GM12878 (cell line): ENCODE measurements around the gene NDRG2. TPM values are rescaled to one million over a fixed set of nuclear protein-coding genes. Genes with fewer than 3 reads are reported as not detected.

Experiments used
- ATAC-seq: fragments of 200-7000 bp; cut with Tn5 transposase; 3 replicates; pipeline ENCODE4 v1.9.1; 2020; ENCODE audit warnings: mild to moderate bottlenecking, moderate library complexity
- BruUV-seq: library from RNA; stranded (reverse); fragments of 400-500 nt; replicated peaks from 2 replicates; lab custom pipeline; 2021; lab: Mats Ljungman, UMichigan
- CTCF ChIA-PET: fragments of 300-600 bp; sonication (Branson Sonifier 250); formaldehyde crosslinking; extraction: SDS; loops from one replicate; lab custom pipeline; 2021; ENCODE audit warnings: inconsistent platforms; lab: Yijun Ruan, JAX
- POLR2A ChIA-PET: fragments of 350-600 bp; formaldehyde crosslinking; extraction: SDS; loops from one replicate; lab custom pipeline; 2021; ENCODE audit warnings: inconsistent platforms; lab: Charles Lee
- RAD21 ChIA-PET: fragments of 300-600 bp; sonication (Branson Sonifier 250); formaldehyde crosslinking; loops from one replicate; lab custom pipeline; 2023; ENCODE audit warnings: antibody characterized with exemption; ENCODE audit not compliant: unreplicated experiment; lab: Charles Lee
- SMC1A ChIA-PET: fragments of 300-600 bp; sonication (Branson Sonifier 250); formaldehyde crosslinking; loops from one replicate; lab custom pipeline; 2023; ENCODE audit not compliant: unreplicated experiment, uncharacterized antibody; lab: Charles Lee
- DNase-seq: peaks from one replicate; pipeline ENCODE4 v3.0.0-alpha.2; 2011; ENCODE audit warnings: low read depth, low spot score
- FAIRE-seq: peaks from 3 replicates; lab custom pipeline; 2011; peaks lifted over from hg19 to GRCh38; lab: Jason Lieb, UNC
- H2AFZ ChIP-seq: 2 replicates; pipeline ENCODE4 v1.6.0; 2011; ENCODE audit warnings: low read depth, low read length, control low read depth; ENCODE audit not compliant: control insufficient read depth
- H3K27ac ChIP-seq: 2 replicates; pipeline ENCODE4 v1.5.1; 2011; ENCODE audit warnings: control low read depth; ENCODE audit not compliant: control insufficient read depth, insufficient read depth
- H3K27me3 ChIP-seq, 2 experiments: replicated peaks in 1 of 2; 2 replicates each; pipeline versions ENCODE4 v1.6.0 to v1.6.1; 2011; ENCODE audit warnings: low read length in 1 of 2; ENCODE audit not compliant: control insufficient read depth in 2 of 2, insufficient read depth in 2 of 2
- H3K36me3 ChIP-seq, 2 experiments: 2 replicates each; pipeline ENCODE4 v1.5.1; 2011; ENCODE audit warnings: low read length in 1 of 2; ENCODE audit not compliant: control insufficient read depth in 2 of 2, insufficient read depth in 2 of 2
- H3K4me1 ChIP-seq: 2 replicates; pipeline ENCODE4 v1.6.1; 2011; ENCODE audit warnings: mild to moderate bottlenecking, low read length, moderate library complexity, mixed read lengths; ENCODE audit not compliant: control insufficient read depth, insufficient read depth
- H3K4me2 ChIP-seq: 2 replicates; pipeline ENCODE4 v1.6.0; 2011; ENCODE audit warnings: control low read depth; ENCODE audit not compliant: control insufficient read depth, insufficient read depth
- H3K4me3 ChIP-seq: fragments of 200-600 bp; sonication (generic); 2 replicates; pipeline ENCODE4 v1.5.1; 2016
- H3K79me2 ChIP-seq: 2 replicates; pipeline ENCODE4 v1.6.0; 2011; ENCODE audit warnings: low read length; ENCODE audit not compliant: control insufficient read depth, insufficient read depth
- H3K9ac ChIP-seq: 2 replicates; pipeline ENCODE4 v1.8.0; 2011; ENCODE audit warnings: low read length, control low read depth, mixed read lengths; ENCODE audit not compliant: control insufficient read depth, insufficient read depth
- H3K9me3 ChIP-seq: replicated peaks from 3 replicates; pipeline ENCODE4 v1.5.1; 2011; ENCODE audit warnings: mild to moderate bottlenecking, low read length; ENCODE audit not compliant: control insufficient read depth, insufficient read depth
- H4K20me1 ChIP-seq: 2 replicates; pipeline ENCODE4 v1.6.0; 2011; ENCODE audit not compliant: control insufficient read depth, insufficient read depth
- BMI1 ChIP-seq: fragments of 450-650 bp; IDR thresholded peaks from 2 replicates; pipeline ENCODE4 v1.6.1; 2016; ENCODE audit warnings: mild to moderate bottlenecking, moderate library complexity, borderline replicate concordance
- CBX5 ChIP-seq: sonication (generic); IDR thresholded peaks from 2 replicates; pipeline ENCODE4 v1.6.1; 2016; ENCODE audit warnings: low read depth, moderate library complexity, mild to moderate bottlenecking, inconsistent platforms
- ESRRA ChIP-seq: IDR thresholded peaks from 2 replicates; pipeline ENCODE4 v1.6.1; 2012; ENCODE audit warnings: mild to moderate bottlenecking, low read length, improper control_type of control experiment
- JUND ChIP-seq: IDR thresholded peaks from 2 replicates; pipeline ENCODE4 v1.6.1; 2012; ENCODE audit warnings: low read depth, mild to moderate bottlenecking, low read length, improper control_type of control experiment, moderate library complexity
- MYB ChIP-seq: fragments of 150-350 bp; IDR thresholded peaks from 2 replicates; pipeline ENCODE4 v1.6.1; 2014; ENCODE audit warnings: mild to moderate bottlenecking, low read depth, low read length, borderline replicate concordance
- NR2C2 ChIP-seq: IDR thresholded peaks from 2 replicates; pipeline ENCODE4 v1.6.1; 2011; ENCODE audit warnings: borderline replicate concordance, low read depth; ENCODE audit not compliant: control insufficient read depth, insufficient read length
- POLR2AphosphoS2 ChIP-seq: IDR thresholded peaks from 2 replicates; pipeline ENCODE4 v1.6.1; 2011; ENCODE audit warnings: low read depth, mild to moderate bottlenecking, low read length, improper control_type of control experiment, moderate library complexity
- SIX5 ChIP-seq: IDR thresholded peaks from 2 replicates; pipeline ENCODE4 v1.6.1; 2011; ENCODE audit warnings: mild to moderate bottlenecking, low read depth, low read length, moderate library complexity; ENCODE audit not compliant: severe bottlenecking
- WGBS: methylation state at CpG from one replicate; pipeline ENCODE4 v1.1.6; 2016; ENCODE audit warnings: low lambda C conversion rate; ENCODE audit not compliant: insufficient replicate concordance, insufficient coverage; ENCODE audit errors: missing lambda C conversion rate; 5-methylcytosine and 5-hydroxymethylcytosine counted together
- in situ Hi-C: fragments of 300-500 bp; cut with MboI; formaldehyde crosslinking; loops from 9 replicates; pipeline ENCODE4 v1.14.3; 2018; ENCODE audit warnings: mixed read lengths
- intact Hi-C: fragments of 100-400 bp; cut with micrococcal nuclease; formaldehyde crosslinking; loops from one replicate; pipeline ENCODE4 v1.14.2; 2022; ENCODE audit not compliant: unreplicated experiment
- polyA plus RNA-seq, 11 experiments: library from polyadenylated mRNA; depleted of rRNA in 4 of 11; unstranded in 6 of 11; stranded (reverse) in 5 of 11; fragments of >200 nt; fragmentation: Nextera tagmentation in 4 of 11; fragmentation: Illumina TruSeq in 1 of 11; extraction: Ambion mirVana in 4 of 11; extraction: Trizol in 1 of 11; gene quantifications; 1 replicate in 1 of 11; 2 replicates in 10 of 11; pipeline versions ENCODE4 v1.2.1 to v1.2.3, GENCODE V29; 2011 to 2016; ENCODE audit warnings: inconsistent platforms in 2 of 11, missing spikeins in 2 of 11, low read depth in 1 of 11
- total RNA-seq, 4 experiments: library from RNA; depleted of rRNA in 3 of 4; stranded (reverse); fragments of >200 nt in 3 of 4; fragmentation: Illumina TruSeq in 1 of 4; extraction: Trizol in 1 of 4; gene quantifications; 2 replicates each; pipeline versions ENCODE4 v1.2.1 to v1.2.3, GENCODE V29; 2013 to 2021
- TF ChIP-seq, protein P1 (sequence below): IDR thresholded peaks from 2 replicates; pipeline ENCODE4 v1.6.1; 2012; ENCODE audit warnings: mild to moderate bottlenecking, low read depth, low read length
- TF ChIP-seq, protein P2 (sequence below): fragments of 150-350 bp; IDR thresholded peaks from 2 replicates; pipeline ENCODE4 v1.6.1; 2016; ENCODE audit warnings: low read depth, low read length
- TF ChIP-seq, protein P3 (sequence below): fragments of 450-650 bp; IDR thresholded peaks from 2 replicates; pipeline ENCODE4 v1.6.1; 2016; ENCODE audit warnings: mild to moderate bottlenecking

The NDRG2 gene
- total and polyA plus RNA-seq, 10 of the 15 experiments (the other 5 are each of a cell fraction or from before 2014, with no cell fraction given): 0.15 to 0.49 TPM; not detected in 8

DNA sequence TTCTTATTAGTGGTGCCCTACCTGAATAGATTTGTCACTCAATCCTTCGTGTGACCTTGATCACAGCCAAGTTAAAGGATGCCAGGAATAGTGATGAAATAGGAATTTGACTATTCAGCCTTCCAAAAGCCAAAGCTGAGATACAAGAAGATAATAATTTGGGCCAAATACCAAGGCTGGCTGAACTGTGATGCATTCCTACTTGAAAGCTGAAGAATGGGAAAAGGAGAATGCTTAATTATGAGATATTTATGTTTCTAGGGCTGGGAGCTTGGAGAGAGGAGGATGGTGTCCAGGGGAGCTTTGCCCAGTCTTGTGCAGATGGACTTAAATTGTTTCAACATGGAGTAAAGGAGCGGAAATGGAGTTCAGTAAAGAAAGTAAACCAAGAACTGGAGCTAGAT lies 22.5 kb upstream of the NDRG2 start (continued):
- TF ChIP-seq, protein P1, sequence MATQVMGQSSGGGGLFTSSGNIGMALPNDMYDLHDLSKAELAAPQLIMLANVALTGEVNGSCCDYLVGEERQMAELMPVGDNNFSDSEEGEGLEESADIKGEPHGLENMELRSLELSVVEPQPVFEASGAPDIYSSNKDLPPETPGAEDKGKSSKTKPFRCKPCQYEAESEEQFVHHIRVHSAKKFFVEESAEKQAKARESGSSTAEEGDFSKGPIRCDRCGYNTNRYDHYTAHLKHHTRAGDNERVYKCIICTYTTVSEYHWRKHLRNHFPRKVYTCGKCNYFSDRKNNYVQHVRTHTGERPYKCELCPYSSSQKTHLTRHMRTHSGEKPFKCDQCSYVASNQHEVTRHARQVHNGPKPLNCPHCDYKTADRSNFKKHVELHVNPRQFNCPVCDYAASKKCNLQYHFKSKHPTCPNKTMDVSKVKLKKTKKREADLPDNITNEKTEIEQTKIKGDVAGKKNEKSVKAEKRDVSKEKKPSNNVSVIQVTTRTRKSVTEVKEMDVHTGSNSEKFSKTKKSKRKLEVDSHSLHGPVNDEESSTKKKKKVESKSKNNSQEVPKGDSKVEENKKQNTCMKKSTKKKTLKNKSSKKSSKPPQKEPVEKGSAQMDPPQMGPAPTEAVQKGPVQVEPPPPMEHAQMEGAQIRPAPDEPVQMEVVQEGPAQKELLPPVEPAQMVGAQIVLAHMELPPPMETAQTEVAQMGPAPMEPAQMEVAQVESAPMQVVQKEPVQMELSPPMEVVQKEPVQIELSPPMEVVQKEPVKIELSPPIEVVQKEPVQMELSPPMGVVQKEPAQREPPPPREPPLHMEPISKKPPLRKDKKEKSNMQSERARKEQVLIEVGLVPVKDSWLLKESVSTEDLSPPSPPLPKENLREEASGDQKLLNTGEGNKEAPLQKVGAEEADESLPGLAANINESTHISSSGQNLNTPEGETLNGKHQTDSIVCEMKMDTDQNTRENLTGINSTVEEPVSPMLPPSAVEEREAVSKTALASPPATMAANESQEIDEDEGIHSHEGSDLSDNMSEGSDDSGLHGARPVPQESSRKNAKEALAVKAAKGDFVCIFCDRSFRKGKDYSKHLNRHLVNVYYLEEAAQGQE: no peak
- no peak for TF ChIP-seq BMI1
- TF ChIP-seq JUND: no peak
- TF ChIP-seq, all 136 proteins: peak for 0

DNA sequence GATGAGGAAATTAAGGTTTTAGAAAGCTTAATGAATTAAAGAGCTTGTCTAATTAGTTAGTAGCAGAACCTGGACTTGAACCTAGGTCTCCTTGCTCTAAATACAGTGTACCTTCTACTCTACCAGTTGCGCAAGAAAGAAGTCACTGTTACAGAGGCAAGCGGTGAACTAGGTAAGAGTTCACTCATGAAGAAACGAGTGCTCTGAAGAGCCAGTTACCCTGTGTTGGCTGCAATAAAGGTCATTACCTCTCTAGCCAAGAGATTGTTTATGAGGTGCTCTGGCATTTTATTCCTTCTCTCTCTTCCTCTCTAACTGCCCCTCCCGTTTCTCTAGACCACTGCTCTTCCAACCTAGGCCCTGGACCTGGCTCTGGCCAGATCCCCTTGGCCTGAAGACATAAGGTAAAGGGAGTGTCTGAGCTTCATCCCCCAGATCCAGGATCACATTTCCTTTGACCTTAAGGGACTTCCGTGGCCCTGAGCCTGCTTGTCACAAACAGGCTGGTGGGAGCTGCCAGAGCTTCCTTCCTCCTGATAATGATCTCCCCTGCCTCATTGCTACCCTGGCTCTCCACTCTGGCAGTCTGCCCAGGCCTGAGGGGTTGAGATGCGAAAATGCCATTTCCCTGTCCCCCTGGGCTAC lies 19.2 kb upstream of the NDRG2 start:
- H3K9ac ChIP-seq: no peak overlapping the region
- CTCF ChIA-PET: interaction anchor here (0.7 to 2.3 kb wide), 2 partner anchors 29 to 286 kb away, joined by 3 to 11 read pairs; no protein-coding TSS in a partner anchor
- SMC1A ChIA-PET: interaction anchor here (2.1 kb wide), 1 partner anchor 30 kb away, joined by 7 read pairs; no protein-coding TSS in a partner anchor
- no peaks in the 10 kb centered on the region for H3K4me1 ChIP-seq
- FAIRE-seq (no peak), ATAC-seq (no peak), DNase-seq (no peak)
- no peaks in the 10 kb centered on the region for H3K79me2 ChIP-seq
- POLR2A ChIA-PET: no interaction called here
- in situ Hi-C loops (no loop called here), intact Hi-C loops (no loop called here)
- TF ChIP-seq, protein P2, sequence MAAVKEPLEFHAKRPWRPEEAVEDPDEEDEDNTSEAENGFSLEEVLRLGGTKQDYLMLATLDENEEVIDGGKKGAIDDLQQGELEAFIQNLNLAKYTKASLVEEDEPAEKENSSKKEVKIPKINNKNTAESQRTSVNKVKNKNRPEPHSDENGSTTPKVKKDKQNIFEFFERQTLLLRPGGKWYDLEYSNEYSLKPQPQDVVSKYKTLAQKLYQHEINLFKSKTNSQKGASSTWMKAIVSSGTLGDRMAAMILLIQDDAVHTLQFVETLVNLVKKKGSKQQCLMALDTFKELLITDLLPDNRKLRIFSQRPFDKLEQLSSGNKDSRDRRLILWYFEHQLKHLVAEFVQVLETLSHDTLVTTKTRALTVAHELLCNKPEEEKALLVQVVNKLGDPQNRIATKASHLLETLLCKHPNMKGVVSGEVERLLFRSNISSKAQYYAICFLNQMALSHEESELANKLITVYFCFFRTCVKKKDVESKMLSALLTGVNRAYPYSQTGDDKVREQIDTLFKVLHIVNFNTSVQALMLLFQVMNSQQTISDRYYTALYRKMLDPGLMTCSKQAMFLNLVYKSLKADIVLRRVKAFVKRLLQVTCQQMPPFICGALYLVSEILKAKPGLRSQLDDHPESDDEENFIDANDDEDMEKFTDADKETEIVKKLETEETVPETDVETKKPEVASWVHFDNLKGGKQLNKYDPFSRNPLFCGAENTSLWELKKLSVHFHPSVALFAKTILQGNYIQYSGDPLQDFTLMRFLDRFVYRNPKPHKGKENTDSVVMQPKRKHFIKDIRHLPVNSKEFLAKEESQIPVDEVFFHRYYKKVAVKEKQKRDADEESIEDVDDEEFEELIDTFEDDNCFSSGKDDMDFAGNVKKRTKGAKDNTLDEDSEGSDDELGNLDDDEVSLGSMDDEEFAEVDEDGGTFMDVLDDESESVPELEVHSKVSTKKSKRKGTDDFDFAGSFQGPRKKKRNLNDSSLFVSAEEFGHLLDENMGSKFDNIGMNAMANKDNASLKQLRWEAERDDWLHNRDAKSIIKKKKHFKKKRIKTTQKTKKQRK: no peak
- TF ChIP-seq CBX5 (no peak), ESRRA (no peak), MYB (no peak), SIX5 (no peak), NR2C2 (no peak), POLR2AphosphoS2 (no peak)
- TF ChIP-seq, protein P3, sequence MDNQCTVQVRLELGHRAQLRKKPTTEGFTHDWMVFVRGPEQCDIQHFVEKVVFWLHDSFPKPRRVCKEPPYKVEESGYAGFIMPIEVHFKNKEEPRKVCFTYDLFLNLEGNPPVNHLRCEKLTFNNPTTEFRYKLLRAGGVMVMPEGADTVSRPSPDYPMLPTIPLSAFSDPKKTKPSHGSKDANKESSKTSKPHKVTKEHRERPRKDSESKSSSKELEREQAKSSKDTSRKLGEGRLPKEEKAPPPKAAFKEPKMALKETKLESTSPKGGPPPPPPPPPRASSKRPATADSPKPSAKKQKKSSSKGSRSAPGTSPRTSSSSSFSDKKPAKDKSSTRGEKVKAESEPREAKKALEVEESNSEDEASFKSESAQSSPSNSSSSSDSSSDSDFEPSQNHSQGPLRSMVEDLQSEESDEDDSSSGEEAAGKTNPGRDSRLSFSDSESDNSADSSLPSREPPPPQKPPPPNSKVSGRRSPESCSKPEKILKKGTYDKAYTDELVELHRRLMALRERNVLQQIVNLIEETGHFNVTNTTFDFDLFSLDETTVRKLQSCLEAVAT: no peak
- no peak overlapping the region for H2AFZ ChIP-seq
- H3K36me3 ChIP-seq: no peaks in the 10 kb centered on the region
- H3K27me3 ChIP-seq: peaks cover 0 to 11% of the 10 kb centered on the region in 2 experiments; a peak in 2 of 4 replicates
- RAD21 ChIA-PET: no interaction called here
- no peak overlapping the region for H3K4me2 ChIP-seq
- no peaks in the 10 kb centered on the region for H3K9me3 ChIP-seq
- no peak overlapping the region for H3K27ac ChIP-seq
- no peaks in the 10 kb centered on the region; the same call in 1 of the 2 replicates for H4K20me1 ChIP-seq
- 32% methylated on average over 6 of the region's 6 CpGs for WGBS
- H3K4me3 ChIP-seq: no peak overlapping the region
- BruUV-seq: no TSS peak
